Muscle of leg (tissue), 11 donors: ENCODE measurements around the gene EHMT1. TPM values are rescaled to one million over a fixed set of nuclear protein-coding genes. Genes with fewer than 3 reads are reported as not detected.
A peak's percentile ranks its signal among the peaks of the same experiment; 100 is the strongest.

ENCODE experiments used
- DNase-seq: peaks from one replicate; pipeline ENCODE4 v3.0.0; 2013
- H3K27ac ChIP-seq: one replicate; pipeline ENCODE4 v1.5.1; 2013; ENCODE audit warnings: mild to moderate bottlenecking, low read length, control low read depth
- H3K27me3 ChIP-seq: one replicate; pipeline ENCODE4 v1.6.1; 2013; ENCODE audit warnings: low read length; ENCODE audit not compliant: control insufficient read depth, insufficient read depth
- H3K36me3 ChIP-seq: one replicate; pipeline ENCODE4 v1.6.1; 2013; ENCODE audit warnings: low read length; ENCODE audit not compliant: control insufficient read depth, insufficient read depth
- H3K4me1 ChIP-seq: one replicate; pipeline ENCODE4 v1.6.1; 2013; ENCODE audit warnings: low read length; ENCODE audit not compliant: control insufficient read depth, insufficient read depth
- H3K4me3 ChIP-seq: one replicate; pipeline ENCODE4 v1.5.1; 2013; ENCODE audit warnings: low read length, control low read depth
- H3K9me3 ChIP-seq: replicated peaks from 2 replicates; pipeline ENCODE4 v1.6.1; 2013; ENCODE audit warnings: low read depth, low read length; ENCODE audit not compliant: control insufficient read depth
- WGBS: methylation state at CpG from one replicate; pipeline ENCODE4 v1.1.5; 2013; ENCODE audit warnings: missing lambda C conversion rate; ENCODE audit not compliant: insufficient coverage; 5-methylcytosine and 5-hydroxymethylcytosine counted together
- polyA plus RNA-seq, 8 donors: library from polyadenylated mRNA; unstranded; fragments of 120-200 nt; gene quantifications; one replicate each; pipeline versions ENCODE4 v1.2.1 to v1.2.3, GENCODE V29; 2013; ENCODE audit warnings: inconsistent platforms in 1 of 8, low replicate concordance in 1 of 8; ENCODE audit not compliant: insufficient read length in 8 of 8, insufficient read depth in 1 of 8
- total RNA-seq: library from RNA; stranded (reverse); fragments of 120-200 nt; gene quantifications from one replicate; pipeline ENCODE4 v1.2.4, GENCODE V29; 2013

The EHMT1 gene
- total and polyA plus RNA-seq, 9 donors, result 29.9 to 59.7 (median 47.7) TPM

DNA sequence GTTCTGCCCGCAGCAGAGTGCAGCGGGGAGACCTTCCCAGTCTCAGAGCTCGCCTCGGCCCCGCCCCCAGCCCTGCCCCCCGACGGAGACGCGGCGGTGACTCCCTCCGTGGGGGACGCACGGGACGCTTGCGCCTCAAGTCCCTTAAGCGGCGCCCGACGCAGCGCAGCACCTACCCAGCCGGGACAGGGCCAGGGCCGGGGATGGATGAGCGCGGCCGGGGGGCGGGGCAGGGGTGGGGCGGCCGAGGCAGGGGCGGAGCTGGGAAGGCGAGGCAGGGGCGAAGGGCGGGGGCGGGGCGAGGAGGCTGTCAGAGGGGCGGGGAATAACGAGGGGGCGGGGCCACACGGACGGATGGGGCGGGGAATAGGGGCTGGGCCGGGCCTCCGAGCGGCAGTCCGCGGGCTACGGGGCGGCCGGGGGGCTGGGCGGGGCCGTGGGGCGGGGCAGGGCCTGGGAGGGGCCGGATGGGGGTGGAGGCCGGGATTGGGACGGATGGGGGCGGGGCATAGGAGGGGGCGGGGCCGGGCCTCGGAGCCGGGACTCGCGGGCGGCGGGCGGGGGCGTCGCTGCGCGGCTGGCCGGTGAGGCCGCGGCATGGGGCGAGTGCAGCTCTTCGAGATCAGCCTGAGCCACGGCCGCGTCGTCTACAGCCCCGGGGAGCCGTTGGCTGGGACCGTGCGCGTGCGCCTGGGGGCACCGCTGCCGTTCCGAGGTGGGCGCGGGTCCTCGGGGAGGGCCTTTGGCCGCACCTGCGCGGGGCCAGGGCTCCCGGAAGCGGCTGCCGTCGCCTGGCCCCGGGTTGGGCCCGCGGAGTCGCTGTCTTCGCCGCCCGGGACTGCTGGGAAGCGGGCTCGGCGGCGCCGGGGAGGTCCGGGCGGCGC lies 13.4 kb upstream of the EHMT1 start, which contains the start of gene ARRDC1:
Gene ARRDC1, plus strand, starts transcription at position 566 of the 884 bp plus-strand sequence. Its CDS starts 32 bp downstream, at position 598.
- Histone ChIP-seq H3K36me3 (peaks cover 6% of the 10 kb centered on the region), H3K4me1 (peaks cover 30% of the 10 kb centered on the region), H3K4me3 (peak within 1 kb of the TSS; percentile 45), H3K27me3 (peaks cover 8% of the 10 kb centered on the region), H3K9me3 (no peaks in the 10 kb centered on the region), H3K27ac (peak within 1 kb of the TSS; percentile 75)
- WGBS, result under 1% methylated on average over 77 of the region's 111 CpGs
- peak; percentile 94 for DNase-seq

DNA sequence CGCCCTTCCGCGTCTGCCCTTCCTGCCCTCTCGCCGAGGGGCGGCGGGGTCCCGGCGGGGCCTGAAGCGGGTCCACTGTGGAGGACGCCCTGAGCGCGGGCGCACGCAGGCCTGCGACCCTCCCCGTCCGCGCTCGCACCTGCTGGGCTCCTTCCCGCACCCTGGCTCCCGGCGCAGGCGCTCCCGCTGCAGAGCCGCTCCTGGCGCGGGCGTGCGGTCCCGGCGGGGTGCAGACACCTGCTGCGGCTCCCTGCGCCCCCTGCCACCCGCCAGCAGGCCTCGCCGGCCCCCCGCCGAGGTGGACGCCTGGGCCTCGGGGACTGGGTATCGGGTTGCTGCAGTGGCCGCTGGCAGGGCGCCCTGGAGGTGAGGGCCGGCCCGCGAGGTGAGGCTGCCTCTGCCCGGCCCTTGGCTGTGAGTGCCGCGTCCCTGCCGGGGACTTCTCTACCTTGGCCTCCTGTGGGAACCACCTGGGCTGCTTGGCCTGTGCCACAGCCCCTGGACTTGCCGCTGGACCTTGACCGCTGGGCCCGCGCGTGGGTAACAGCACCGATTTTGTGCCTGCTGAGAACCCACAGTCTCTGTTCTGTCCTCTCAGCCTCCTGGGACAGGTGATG lies 12.7 kb upstream of the EHMT1 start:
- peak; percentile 54 for DNase-seq
- whole genome bisulfite sequencing, result 6% methylated on average over 49 of the region's 57 CpGs
- Histone ChIP-seq H3K9me3 (no peaks in the 10 kb centered on the region), H3K27me3 (peaks cover 8% of the 10 kb centered on the region), H3K27ac (peak overlapping the region; percentile 75), H3K4me3 (peak overlapping the region; percentile 45), H3K36me3 (peaks cover 6% of the 10 kb centered on the region), H3K4me1 (peaks cover 33% of the 10 kb centered on the region)

DNA sequence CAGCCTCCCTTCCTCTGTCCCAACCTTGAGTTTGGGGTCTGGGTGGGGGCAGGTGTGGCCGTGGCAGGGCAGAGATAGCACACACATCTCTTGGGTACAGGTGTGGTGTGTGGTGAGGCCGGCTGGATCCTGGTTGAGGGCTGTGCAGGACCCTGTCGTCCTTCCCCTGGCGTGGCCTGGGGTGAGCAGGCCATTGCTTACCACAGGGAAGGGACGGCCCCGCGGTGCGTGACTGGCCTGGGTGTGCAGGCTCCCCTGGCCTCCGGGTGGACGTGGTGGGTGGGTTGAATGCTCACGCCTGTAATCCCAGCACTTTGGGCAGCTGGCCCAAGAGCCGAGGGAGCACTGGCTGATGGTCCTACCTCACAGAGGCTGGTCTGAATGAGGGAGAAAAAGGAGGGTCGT lies 12.1 kb upstream of the EHMT1 start:
- Histone ChIP-seq H3K9me3 (no peaks in the 10 kb centered on the region), H3K36me3 (peaks cover 6% of the 10 kb centered on the region), H3K4me3 (peak overlapping the region; percentile 45), H3K27me3 (peaks cover 8% of the 10 kb centered on the region), H3K4me1 (peaks cover 38% of the 10 kb centered on the region), H3K27ac (peak overlapping the region; percentile 75)
- WGBS, result 33% methylated on average over 3 of the region's 13 CpGs
- DNase-seq, result peak; percentile 55

DNA sequence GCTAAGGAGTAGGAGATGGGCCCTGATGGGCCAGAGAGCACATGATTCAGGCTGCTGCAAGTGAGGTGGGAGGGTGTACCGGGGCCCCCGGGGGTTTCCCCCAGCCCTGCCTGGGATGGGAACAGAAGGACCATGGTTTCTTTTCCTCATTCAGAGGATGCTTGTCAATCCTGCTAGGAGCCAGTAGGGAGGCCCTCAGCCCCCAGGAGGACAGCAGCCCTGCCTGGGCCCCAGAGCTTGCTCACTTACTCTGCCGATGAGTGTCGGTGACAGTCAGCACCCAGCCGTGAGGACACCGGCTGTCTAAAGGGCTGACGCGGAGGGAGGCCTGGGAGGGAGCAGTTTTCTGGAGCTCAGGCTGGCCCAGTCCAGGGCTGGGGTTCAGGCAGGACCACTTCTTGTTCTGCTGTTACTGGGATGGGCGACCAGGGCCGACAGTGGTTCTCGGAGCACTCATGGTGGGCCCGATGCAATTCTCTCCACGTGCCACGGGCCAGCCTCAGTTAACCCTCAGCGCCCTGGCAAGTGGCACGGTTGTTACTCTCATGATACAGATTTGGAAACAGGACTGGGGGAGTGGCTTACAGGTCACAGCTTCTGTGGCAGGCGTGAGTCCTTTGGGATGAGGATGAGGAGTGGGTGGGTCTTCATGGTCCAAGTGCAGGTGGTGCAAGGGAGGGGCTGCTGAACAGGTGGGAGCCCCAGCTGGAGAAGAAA lies 11.5 kb upstream of the EHMT1 start:
- H3K27ac ChIP-seq, result peak overlapping the region; percentile 75
- WGBS, result 41% methylated on average over 16 of the region's 17 CpGs
- DNase-seq, result peak; percentile 49
- peaks cover 8% of the 10 kb centered on the region for H3K27me3 ChIP-seq
- peaks cover 6% of the 10 kb centered on the region for H3K36me3 ChIP-seq
- peaks cover 41% of the 10 kb centered on the region for H3K4me1 ChIP-seq
- peak overlapping the region; percentile 45 for H3K4me3 ChIP-seq
- no peaks in the 10 kb centered on the region for H3K9me3 ChIP-seq

DNA sequence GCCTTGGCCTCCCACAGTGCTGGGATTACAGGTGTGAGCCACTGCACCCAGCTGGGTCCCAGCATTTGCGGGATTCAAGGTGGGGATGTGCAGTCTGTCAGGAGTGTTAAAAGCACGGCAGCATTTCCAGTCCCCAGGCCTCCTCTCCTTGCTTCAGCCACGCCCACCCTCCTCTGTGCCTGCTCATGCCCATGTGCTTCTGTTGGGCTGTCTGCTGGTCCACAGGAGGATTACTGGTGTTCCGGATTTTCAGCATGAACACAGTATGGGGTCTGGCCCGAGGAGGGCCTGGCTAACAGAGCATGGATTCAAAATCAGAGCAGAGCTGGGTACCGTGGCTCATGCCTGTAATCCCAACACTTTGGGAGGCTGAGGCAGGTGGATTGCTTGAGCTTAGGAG lies 7.9 kb upstream of the EHMT1 start:
- H3K27ac ChIP-seq, result no peak overlapping the region
- no peaks in the 10 kb centered on the region for H3K9me3 ChIP-seq
- no peaks in the 10 kb centered on the region for H3K27me3 ChIP-seq
- H3K4me3 ChIP-seq, result no peak overlapping the region
- WGBS, result 71% methylated on average over 2 of the region's 6 CpGs
- H3K4me1 ChIP-seq, result peaks cover 39% of the 10 kb centered on the region
- DNase-seq, result no peak
- H3K36me3 ChIP-seq, result peaks cover 34% of the 10 kb centered on the region

DNA sequence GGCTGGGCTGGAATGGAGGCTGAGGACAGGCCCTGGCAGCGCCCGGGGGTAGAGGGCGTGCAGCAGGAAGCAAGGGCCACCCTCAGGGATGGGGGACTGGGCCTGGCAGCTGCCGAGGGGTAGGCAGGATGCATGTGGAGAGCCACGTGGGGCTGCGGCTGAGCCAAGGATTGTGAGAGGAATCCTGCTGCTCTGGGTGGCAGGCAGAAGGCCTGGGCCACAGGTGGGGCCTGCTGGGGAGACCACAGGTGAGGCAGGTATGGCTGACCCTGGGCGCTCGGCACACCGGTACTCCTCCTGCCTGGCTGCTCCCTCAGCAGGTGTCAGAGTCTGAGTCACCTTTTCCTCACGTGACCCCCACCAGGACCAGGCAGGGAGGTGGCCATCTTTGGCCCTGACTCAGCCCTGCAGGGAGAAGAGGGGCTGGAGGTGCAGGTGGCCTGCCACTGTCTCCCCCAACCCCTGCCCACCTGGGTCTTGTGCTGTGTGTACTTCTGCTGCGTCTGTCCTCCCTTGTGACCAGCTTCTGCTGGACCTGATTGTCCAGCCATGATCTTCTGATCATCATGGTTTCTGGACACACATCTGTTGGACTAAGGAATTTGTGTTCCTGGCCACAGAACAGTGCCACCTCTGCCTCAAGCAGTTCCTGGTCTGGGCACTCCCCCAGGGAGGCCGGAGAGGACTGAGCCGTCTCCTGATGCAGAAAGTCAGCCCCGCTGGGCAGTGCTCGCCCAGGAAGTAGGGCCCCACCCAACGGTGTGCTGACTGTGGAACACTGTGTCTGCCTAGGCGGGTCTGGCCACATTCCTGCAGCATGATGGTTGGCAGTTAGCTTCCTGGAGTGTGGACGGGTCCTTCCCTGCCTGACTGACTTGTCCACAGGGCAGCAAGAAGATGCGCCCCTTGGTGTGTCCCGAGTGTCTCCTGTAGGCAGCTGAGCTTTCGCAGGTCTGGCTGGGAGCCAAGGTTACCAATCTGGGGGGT lies 6.9 kb upstream of the EHMT1 start:
- H3K9me3 ChIP-seq, result no peaks in the 10 kb centered on the region
- DNase-seq, result no peak
- 59% methylated on average over 21 of the region's 21 CpGs for WGBS
- H3K27me3 ChIP-seq, result no peaks in the 10 kb centered on the region
- H3K27ac ChIP-seq, result no peak overlapping the region
- peaks cover 36% of the 10 kb centered on the region for H3K36me3 ChIP-seq
- H3K4me3 ChIP-seq, result no peak overlapping the region
- H3K4me1 ChIP-seq, result peaks cover 31% of the 10 kb centered on the region

DNA sequence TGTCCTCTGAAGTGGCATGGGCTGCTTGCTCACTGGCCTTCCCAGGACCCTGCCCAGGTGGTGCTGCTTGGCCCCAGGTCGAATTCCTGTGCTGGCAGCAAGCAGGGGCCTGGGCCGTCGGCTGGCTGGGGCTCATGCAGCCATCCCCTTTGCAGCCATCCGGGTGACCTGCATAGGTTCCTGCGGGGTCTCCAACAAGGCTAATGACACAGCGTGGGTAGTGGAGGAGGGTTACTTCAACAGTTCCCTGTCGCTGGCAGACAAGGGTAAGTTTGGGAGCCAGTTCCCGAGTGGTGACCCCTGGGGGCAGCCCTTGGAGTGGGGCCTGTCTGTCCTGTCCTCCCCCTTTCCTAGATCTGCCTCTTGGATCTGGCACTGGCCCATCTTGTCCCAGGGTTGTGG lies 6.1 kb upstream of the EHMT1 start:
- Histone ChIP-seq H3K4me1 (peaks cover 28% of the 10 kb centered on the region), H3K27me3 (no peaks in the 10 kb centered on the region), H3K36me3 (peaks cover 36% of the 10 kb centered on the region), H3K9me3 (no peaks in the 10 kb centered on the region), H3K27ac (no peak overlapping the region), H3K4me3 (no peak overlapping the region)
- no peak for DNase-seq
- WGBS, result 55% methylated on average over 8 of the region's 8 CpGs

DNA sequence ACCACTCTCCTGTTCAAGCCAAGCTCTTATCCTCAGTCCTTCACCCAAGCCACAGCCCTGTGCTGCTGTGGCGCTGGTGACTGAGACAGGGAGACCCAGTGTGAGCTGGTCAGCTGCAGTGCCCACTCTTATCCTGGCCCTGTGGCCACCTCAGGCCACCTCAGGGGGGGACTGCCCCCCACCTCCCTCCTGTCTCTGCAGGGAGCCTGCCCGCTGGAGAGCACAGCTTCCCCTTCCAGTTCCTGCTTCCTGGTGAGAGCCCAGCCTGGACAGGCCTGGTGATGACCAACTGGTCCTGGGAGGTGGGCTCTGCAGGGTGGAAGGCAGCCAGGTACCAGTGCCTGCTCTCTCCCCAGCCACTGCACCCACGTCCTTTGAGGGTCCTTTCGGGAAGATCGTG lies 5.5 kb upstream of the EHMT1 start:
- Histone ChIP-seq H3K27ac (no peak overlapping the region), H3K4me1 (peaks cover 28% of the 10 kb centered on the region), H3K4me3 (no peak overlapping the region), H3K9me3 (no peaks in the 10 kb centered on the region), H3K27me3 (no peaks in the 10 kb centered on the region), H3K36me3 (peaks cover 36% of the 10 kb centered on the region)
- 92% methylated on average over 3 of the region's 5 CpGs for WGBS
- no peak for DNase-seq

DNA sequence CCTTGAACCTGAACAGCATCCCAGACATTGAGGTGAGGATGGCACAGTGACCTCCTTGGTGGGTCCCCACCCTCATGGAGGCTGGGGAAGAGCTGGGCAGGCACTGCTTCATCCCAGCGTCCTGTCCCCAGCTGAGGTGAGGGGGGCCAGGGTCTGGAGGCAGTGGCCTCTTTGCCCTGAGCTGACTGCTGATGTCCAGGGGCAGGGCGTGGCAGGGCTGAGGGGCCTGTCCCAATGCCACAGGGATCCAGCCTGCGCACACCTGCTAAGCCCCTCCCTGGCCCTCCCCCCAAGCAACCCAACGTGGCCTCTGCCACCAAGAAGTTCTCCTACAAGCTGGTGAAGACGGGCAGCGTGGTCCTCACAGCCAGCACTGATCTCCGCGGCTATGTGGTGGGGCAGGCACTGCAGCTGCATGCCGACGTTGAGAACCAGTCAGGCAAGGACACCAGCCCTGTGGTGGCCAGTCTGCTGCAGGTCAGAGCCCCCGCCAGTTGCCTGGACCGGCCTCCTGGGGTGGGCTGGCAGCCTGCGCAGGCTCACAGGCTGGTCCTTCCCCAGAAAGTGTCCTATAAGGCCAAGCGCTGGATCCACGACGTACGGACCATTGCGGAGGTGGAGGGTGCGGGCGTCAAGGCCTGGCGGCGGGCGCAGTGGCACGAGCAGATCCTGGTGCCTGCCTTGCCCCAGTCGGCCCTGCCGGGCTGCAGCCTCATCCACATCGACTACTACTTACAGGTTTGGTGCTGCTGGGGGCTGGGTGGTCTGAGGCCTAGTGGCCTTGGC lies 4.9 kb upstream of the EHMT1 start:
- 87% methylated on average over 23 of the region's 27 CpGs for WGBS
- no peak for DNase-seq
- H3K9me3 ChIP-seq, result no peaks in the 10 kb centered on the region
- no peaks in the 10 kb centered on the region for H3K27me3 ChIP-seq
- H3K4me1 ChIP-seq, result peaks cover 21% of the 10 kb centered on the region
- no peak overlapping the region for H3K27ac ChIP-seq
- H3K36me3 ChIP-seq, result peaks cover 30% of the 10 kb centered on the region
- H3K4me3 ChIP-seq, result no peak overlapping the region
